Neuron (in vitro differentiated cells): ENCODE measurements around the gene IMMP2L.
A peak's percentile ranks its signal among the peaks of the same experiment; 100 is the strongest.

Experiments used
- H2AFZ ChIP-seq: one replicate; pipeline ENCODE4 v1.6.1; 2013; ENCODE audit warnings: low read depth, mild to moderate bottlenecking, inconsistent platforms, low read length, moderate library complexity
- H3K27me3 ChIP-seq: one replicate; pipeline ENCODE4 v1.6.1; 2013; ENCODE audit warnings: low read length; ENCODE audit not compliant: insufficient read depth
- H3K36me3 ChIP-seq: one replicate; pipeline ENCODE4 v1.6.1; 2013; ENCODE audit warnings: low read length; ENCODE audit not compliant: insufficient read depth
- H3K4me1 ChIP-seq: one replicate; pipeline ENCODE4 v1.6.1; 2013; ENCODE audit warnings: low read length; ENCODE audit not compliant: insufficient read depth
- H3K4me3 ChIP-seq: 2 replicates; pipeline ENCODE4 v1.5.1; 2013; ENCODE audit warnings: mild to moderate bottlenecking, low read length, moderate library complexity
- H3K9me3 ChIP-seq: one replicate; pipeline ENCODE4 v1.6.1; 2013; ENCODE audit warnings: low read length

IMMP2L gene

DNA sequence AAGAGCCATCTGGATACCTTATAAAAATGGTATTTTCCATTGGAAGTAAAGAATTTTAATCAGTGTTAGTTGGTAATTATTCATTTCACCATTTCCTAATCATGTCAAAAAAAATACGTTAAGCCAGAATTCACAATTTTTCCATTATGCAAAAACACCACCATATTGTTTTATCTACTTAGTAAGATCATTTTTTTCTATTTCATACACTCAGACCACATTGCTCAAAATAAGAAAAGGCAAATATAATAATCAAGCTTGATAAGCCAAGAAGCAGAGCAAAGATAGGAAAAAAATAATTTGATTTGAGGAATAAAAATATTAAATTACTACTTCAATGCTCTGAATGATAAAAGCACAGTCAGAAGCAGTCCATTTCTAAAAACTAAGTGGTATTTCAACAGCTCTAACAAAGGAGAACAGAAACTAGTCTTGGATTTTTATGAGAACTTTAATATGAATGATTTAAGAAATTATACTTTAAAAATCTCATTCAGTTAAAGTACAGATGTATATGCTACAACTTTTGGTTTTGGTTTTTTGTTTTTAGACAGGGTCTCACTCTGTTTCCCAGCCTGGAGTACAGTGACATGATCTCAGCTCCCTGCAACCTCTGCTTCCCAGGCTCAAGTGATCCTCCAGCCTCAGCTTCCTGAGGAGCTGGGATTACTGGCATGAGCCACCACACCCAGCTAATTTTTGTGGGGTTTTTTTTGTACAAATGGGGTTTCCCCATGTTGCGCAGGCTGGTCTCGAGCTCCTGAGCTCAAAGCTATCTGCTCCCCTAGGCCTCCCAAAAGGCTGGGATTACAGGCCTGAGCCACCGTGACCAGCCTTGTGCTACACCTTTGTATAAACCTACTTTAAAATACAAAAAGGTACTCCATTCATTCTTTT lies 424.7 kb downstream of the IMMP2L start:
- Histone ChIP-seq H3K27me3 (no peaks in the 10 kb centered on the region), H3K4me3 (no peak overlapping the region), H2AFZ (peak overlapping the region; percentile 32), H3K9me3 (no peaks in the 10 kb centered on the region), H3K36me3 (no peaks in the 10 kb centered on the region), H3K4me1 (no peaks in the 10 kb centered on the region)

DNA sequence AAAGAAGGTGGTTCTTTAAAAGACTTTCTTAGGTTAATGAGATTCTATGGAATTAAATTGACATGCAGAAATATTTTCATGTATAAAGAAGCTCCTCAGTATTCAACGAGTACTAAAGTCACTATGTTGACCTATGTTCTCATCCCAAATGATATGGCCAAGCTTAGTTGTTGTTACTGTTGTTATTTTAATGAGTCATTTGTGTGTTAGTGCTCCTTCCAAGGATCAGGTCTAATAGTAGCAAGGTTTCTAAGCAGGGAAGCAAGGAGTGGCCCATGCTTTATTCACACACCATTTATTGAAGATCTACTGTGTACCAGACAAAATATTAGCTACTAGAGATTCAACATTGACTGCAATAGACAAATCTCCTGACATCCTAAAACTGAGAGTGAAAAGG lies 429.5 kb downstream of the IMMP2L start:
- Histone ChIP-seq H3K4me3 (no peak overlapping the region), H3K9me3 (no peaks in the 10 kb centered on the region), H3K4me1 (no peaks in the 10 kb centered on the region), H2AFZ (no peak overlapping the region), H3K27me3 (no peaks in the 10 kb centered on the region), H3K36me3 (no peaks in the 10 kb centered on the region)

DNA sequence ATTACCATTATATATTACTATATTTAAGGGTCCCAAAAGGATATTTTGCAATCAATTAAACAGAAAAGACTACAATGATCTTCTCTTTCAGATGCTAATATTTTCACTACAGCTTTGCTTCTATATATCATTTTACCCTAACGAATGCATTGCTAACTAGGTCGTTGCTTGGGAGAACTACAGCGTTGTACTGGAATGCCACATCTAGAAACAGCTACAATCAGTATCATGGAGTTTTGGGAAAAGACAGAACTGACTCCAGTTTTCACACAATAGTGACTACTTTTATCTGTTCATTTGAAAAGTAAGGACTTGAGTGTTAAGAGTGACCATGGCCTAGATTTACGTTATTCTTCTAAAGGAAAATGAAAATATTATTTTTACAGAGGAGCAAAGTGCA lies 432.9 kb downstream of the IMMP2L start:
- H3K9me3 ChIP-seq, result no peaks in the 10 kb centered on the region
- H3K4me3 ChIP-seq, result no peak overlapping the region
- H3K36me3 ChIP-seq, result no peaks in the 10 kb centered on the region
- no peaks in the 10 kb centered on the region for H3K4me1 ChIP-seq
- no peak overlapping the region for H2AFZ ChIP-seq
- H3K27me3 ChIP-seq, result no peaks in the 10 kb centered on the region

DNA sequence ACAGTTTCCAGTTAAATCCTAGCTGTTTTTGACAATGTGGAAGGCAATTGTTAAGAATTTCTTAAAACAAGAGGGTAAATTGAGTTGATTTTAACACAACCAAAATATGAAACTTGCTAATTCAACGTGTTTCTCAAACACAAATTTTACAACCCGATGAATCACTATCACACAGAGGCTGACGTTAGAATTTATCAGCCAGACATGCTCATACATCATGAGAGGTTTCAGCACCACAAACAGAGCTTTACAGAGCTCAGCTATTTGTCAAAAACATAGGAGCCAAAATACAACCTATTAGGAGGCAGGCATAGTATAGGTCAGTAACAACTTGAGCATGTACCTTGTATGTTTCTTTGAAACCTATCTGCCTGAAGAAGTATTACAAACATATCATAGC lies 435.3 kb downstream of the IMMP2L start:
- Histone ChIP-seq H3K4me1 (no peaks in the 10 kb centered on the region), H3K4me3 (no peak overlapping the region)

DNA sequence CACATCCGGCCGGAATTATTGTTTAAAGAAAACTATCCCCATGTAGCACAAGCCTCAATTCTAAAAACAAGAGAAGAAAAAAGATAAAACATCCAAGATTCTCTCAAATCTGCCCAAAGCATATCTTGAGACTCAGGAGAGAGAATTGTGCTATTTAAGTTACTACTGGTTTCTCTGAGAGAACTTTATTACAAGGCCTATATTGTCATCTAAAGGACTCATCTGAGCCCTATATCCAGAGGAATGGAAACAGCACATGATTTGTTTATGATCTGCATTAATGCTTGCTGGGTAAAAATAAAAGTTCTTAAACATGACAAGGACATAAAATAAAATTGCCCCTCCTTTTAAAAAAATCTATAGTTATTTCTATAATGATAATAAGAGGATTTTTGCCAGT lies 446.3 kb downstream of the IMMP2L start:
- H3K9me3 ChIP-seq, result no peaks in the 10 kb centered on the region
- no peak overlapping the region for H2AFZ ChIP-seq
- no peaks in the 10 kb centered on the region for H3K27me3 ChIP-seq
- no peak overlapping the region for H3K4me3 ChIP-seq
- H3K36me3 ChIP-seq, result peaks cover 6% of the 10 kb centered on the region
- H3K4me1 ChIP-seq, result peaks cover 22% of the 10 kb centered on the region

More for the DNA sequence above, 435.3 kb downstream of the IMMP2L start:
- Histone ChIP-seq H2AFZ (no peak overlapping the region), H3K27me3 (no peaks in the 10 kb centered on the region), H3K9me3 (no peaks in the 10 kb centered on the region), H3K36me3 (peaks cover 10% of the 10 kb centered on the region)

DNA sequence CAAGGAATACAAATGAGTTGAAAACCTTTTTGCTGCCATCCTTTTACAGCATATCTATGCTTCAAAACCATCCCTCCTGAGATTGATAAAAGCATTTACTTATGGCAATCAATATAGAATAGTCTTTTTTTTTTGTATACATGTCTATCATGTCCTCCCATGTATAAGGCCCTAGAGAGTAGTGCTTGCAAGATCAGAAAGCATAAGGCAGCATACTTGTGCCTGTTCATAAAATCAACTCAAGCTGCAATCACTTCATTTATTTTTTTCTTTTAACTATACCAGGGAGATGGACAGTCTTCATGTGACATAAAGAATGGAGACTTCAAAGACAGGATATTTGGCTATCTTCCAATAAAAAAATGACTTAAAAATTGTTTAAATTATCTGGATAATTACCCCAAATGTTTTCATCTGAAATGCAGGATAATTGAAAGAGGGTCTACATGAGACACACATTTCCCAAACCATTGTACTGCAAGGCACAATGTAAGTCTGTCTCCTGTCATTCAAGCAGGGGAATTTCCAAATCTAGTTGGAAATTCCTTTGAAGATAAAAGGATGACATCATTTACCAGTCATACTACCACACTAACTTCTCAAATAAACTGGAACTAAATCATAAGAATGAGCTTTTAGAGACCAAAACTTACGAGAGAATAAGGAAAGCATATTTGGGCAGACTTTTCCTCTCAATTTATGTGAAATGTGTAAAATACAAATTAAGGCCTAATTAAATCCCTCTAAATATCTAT lies 448.9 kb downstream of the IMMP2L start:
- no peaks in the 10 kb centered on the region for H3K9me3 ChIP-seq
- H3K27me3 ChIP-seq, result no peaks in the 10 kb centered on the region
- H3K4me1 ChIP-seq, result peaks cover 22% of the 10 kb centered on the region
- H3K36me3 ChIP-seq, result peaks cover 4% of the 10 kb centered on the region
- no peak overlapping the region for H2AFZ ChIP-seq
- H3K4me3 ChIP-seq, result no peak overlapping the region

DNA sequence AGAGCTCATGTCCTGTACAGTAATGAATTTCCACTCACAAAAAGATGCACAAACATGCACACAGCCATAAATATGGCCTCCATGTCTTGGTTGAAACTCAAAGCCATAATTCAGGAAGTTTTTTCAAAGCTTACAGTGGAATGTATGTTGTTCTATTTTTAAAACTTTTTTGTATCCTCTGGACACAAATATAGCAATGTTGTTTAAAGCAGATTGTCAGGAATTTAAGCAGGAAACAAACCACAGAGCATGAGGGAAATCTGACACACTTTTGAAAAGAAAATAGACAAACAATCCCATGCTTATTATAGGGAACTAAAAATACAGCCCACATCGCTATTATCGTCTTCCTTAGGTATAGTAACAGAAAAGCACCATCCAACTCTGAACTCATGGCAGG lies 449.9 kb downstream of the IMMP2L start:
- Histone ChIP-seq H3K36me3 (peaks cover 4% of the 10 kb centered on the region), H3K4me1 (peaks cover 19% of the 10 kb centered on the region), H3K27me3 (no peaks in the 10 kb centered on the region), H3K9me3 (no peaks in the 10 kb centered on the region), H2AFZ (no peak overlapping the region), H3K4me3 (no peak overlapping the region)

DNA sequence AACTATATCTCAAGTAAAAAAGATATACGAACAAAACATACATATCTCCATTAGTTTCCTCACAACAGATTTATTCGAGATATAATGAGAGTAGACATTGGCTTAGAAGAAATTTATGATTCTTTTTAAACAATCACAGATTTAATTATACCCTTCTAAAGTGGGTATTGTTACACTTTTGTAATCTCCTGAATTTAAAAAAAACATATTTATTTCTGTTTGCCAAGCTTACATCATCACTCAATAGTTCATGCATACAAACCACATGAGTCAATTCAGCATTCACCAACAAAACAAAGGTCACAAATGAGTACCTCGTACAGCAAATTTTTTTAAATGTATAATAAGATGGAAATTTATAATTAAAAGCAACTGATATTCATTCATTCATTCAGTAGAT lies 453.8 kb downstream of the IMMP2L start:
- Histone ChIP-seq H3K9me3 (no peaks in the 10 kb centered on the region), H3K4me1 (peaks cover 37% of the 10 kb centered on the region), H3K36me3 (peaks cover 4% of the 10 kb centered on the region), H3K4me3 (no peak overlapping the region), H2AFZ (no peak overlapping the region), H3K27me3 (no peaks in the 10 kb centered on the region)

DNA sequence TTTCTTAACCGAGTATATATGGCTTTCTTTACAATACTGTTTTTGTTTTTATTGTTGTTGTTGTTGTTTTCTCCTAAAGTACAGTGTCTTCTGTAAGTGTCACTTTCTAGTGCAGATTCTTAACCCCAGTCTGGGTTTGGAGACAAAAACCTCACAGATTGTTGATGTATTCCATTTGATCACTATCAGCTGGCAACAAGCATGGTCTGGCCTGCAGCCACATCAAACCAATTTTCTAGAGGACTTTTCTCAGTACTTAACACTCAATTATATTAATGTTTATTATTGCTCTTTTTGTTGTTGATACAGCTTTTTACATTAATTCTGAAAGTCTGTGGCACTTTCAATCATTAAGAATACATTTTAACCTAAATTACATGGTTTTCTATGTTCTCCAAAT lies 454.3 kb downstream of the IMMP2L start:
- H3K4me1 ChIP-seq, result peaks cover 32% of the 10 kb centered on the region
- no peaks in the 10 kb centered on the region for H3K27me3 ChIP-seq
- H3K36me3 ChIP-seq, result peaks cover 8% of the 10 kb centered on the region
- H2AFZ ChIP-seq, result no peak overlapping the region
- H3K9me3 ChIP-seq, result no peaks in the 10 kb centered on the region
- no peak overlapping the region for H3K4me3 ChIP-seq

DNA sequence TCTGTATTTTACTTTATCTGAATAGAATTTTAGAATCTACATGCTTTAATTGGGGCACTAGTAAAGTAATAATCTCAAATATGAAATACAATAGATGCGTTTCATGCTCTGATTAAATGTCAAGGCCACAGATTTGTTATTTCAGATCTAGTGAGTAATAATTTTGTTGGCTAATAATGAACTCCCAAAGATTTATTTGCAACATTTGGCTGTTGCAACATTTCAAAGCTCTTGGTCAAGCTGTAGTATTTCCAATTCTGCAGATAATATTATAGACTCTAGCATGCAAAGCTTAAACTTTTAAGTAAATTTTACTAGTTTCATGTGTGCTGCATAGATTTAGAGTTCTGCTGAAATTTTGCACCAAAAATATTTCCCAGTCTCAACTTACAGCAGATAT lies 454.7 kb downstream of the IMMP2L start:
- H3K9me3 ChIP-seq, result no peaks in the 10 kb centered on the region
- peaks cover 27% of the 10 kb centered on the region for H3K4me1 ChIP-seq
- H2AFZ ChIP-seq, result no peak overlapping the region
- H3K27me3 ChIP-seq, result no peaks in the 10 kb centered on the region
- no peak overlapping the region for H3K4me3 ChIP-seq
- H3K36me3 ChIP-seq, result peaks cover 10% of the 10 kb centered on the region

DNA sequence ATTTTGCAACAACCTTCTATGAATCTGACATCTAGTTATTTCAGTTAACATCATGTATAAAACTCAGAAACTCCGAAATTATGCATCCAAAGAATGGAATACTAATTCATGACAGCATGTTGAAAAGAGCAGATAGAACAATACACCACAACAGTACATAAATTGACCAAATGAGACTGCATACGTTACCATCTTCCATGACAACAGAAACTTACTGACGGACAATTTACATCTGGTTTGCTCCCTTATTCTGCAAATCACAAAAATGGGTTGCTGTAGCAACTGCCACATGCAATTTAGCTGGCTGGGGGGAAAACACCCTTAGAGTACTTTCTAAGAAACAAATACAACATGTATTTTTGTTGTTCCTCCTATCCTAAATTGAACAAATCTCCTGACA lies 457.0 kb downstream of the IMMP2L start:
- Histone ChIP-seq H2AFZ (no peak overlapping the region), H3K27me3 (no peaks in the 10 kb centered on the region), H3K36me3 (peaks cover 17% of the 10 kb centered on the region), H3K4me1 (peaks cover 24% of the 10 kb centered on the region), H3K9me3 (no peaks in the 10 kb centered on the region), H3K4me3 (no peak overlapping the region)

DNA sequence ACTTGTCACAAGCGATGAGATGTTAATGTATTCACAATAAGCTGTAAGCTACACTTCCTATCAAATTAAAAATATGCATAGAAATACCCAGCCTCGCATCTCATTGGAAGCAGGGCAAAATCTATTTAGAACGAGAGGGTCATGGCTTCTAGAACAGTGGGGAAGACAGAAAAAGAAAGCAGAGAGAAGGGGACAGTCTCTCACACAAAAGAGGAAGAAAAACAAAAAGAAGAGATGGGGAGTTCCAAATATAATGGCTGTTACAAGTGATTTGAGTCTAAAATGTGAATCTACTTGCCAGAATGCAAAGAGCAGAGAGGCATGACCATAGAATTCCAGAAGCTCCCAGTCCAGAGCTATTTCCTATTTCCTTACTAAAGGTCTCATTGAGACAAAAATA lies 457.6 kb downstream of the IMMP2L start:
- Histone ChIP-seq H3K4me1 (peaks cover 24% of the 10 kb centered on the region), H2AFZ (no peak overlapping the region), H3K27me3 (no peaks in the 10 kb centered on the region), H3K9me3 (no peaks in the 10 kb centered on the region), H3K4me3 (no peak overlapping the region), H3K36me3 (peaks cover 21% of the 10 kb centered on the region)

DNA sequence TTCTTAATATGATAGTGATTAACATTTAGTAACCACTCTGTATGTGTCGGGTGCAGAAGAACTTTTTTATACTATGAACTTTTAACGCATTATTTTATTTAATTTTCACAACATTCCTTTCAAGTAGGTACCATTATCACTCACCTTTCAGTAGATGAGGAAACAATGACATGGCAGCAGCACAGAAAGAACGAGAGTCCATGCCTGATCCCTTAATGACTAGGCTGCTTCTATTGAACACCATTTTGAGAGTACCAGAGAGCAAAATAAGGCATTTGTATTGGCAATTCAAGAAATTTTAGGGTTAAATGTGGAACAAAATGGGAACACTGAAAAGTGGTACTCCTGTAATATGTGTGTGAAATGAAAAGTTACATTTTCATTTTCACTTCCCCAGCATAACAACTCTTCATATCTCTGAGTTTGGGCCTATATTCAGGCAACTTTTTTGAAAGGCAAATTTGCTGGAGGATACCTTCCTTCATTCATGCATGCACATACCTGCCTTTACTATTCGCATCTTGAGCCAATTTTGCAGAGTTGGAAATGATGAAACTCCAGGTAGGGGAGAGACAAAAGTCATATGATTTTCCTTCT lies 458.5 kb downstream of the IMMP2L start:
- H2AFZ ChIP-seq, result no peak overlapping the region
- H3K36me3 ChIP-seq, result peaks cover 21% of the 10 kb centered on the region
- no peak overlapping the region for H3K4me3 ChIP-seq
- H3K27me3 ChIP-seq, result no peaks in the 10 kb centered on the region
- peaks cover 24% of the 10 kb centered on the region for H3K4me1 ChIP-seq
- H3K9me3 ChIP-seq, result no peaks in the 10 kb centered on the region
